Lung (tissue), 12 donors: ENCODE data around the gene TTC1. TPM values are rescaled to one million over a fixed set of nuclear protein-coding genes. Genes with fewer than 3 reads are reported as not detected.

Experiments
- ATAC-seq: fragments of 200-7000 bp; cut with Tn5 transposase; one replicate; pipeline ENCODE4 v1.9.1; 2020; ENCODE audit warnings: moderate number of reproducible peaks; ENCODE audit not compliant: insufficient read depth, low FRiP score
- DNase-seq, 3 donors: peaks; one replicate each; pipeline ENCODE4 v3.0.0-alpha.2; 2013 to 2017
- H3K27ac ChIP-seq, 2 donors: one replicate each; pipeline ENCODE4 v1.5.1; 2013; ENCODE audit warnings: mild to moderate bottlenecking in 2 of 2, moderate library complexity in 2 of 2, control low read depth in 1 of 2, inconsistent platforms in 1 of 2, low read depth in 1 of 2, low read length in 1 of 2
- H3K27me3 ChIP-seq, 3 donors: one replicate each; pipeline ENCODE4 v1.5.1; 2013; ENCODE audit warnings: low read length in 2 of 3; ENCODE audit not compliant: control insufficient read depth in 3 of 3, insufficient read depth in 3 of 3
- H3K36me3 ChIP-seq, 4 donors: one replicate each; pipeline ENCODE4 v1.5.1; 2013; ENCODE audit warnings: low read length in 4 of 4, mild to moderate bottlenecking in 1 of 4, moderate library complexity in 1 of 4; ENCODE audit not compliant: control insufficient read depth in 4 of 4, insufficient read depth in 4 of 4
- H3K4me1 ChIP-seq, 5 donors: one replicate each; pipeline ENCODE4 v1.5.1; 2013; ENCODE audit warnings: low read length in 5 of 5, mild to moderate bottlenecking in 2 of 5, moderate library complexity in 1 of 5; ENCODE audit not compliant: control insufficient read depth in 5 of 5, insufficient read depth in 5 of 5
- H3K4me3 ChIP-seq: one replicate; pipeline ENCODE4 v1.5.1; 2013; ENCODE audit warnings: mild to moderate bottlenecking, control low read depth, moderate library complexity
- H3K9ac ChIP-seq, 2 donors: one replicate each; pipeline ENCODE4 v1.5.1; 2013; ENCODE audit warnings: low read length in 2 of 2, control low read depth in 1 of 2; ENCODE audit not compliant: insufficient read depth in 1 of 2
- H3K9me3 ChIP-seq, 4 donors: one replicate each; pipeline ENCODE4 v1.5.1; 2013; ENCODE audit warnings: low read length in 3 of 4, mild to moderate bottlenecking in 1 of 4, moderate library complexity in 1 of 4; ENCODE audit not compliant: control insufficient read depth in 4 of 4, insufficient read depth in 3 of 4
- CTCF ChIP-seq: IDR thresholded peaks from 2 replicates; pipeline ENCODE4 v1.5.1; 2012; ENCODE audit warnings: mild to moderate bottlenecking; ENCODE audit errors: control extremely low read depth, extremely low read depth
- WGBS, 2 donors: extraction: QIAGEN DNeasy Blood & Tissue Kit; methylation state at CpG; one replicate each; pipeline ENCODE4 v1.1.7; 2013; 5-methylcytosine and 5-hydroxymethylcytosine counted together
- polyA plus RNA-seq, 2 donors: library from polyadenylated mRNA; stranded (reverse); fragments of 200-250 nt; gene quantifications; one replicate each; pipeline ENCODE4 v1.2.1, GENCODE V29; 2013
- total RNA-seq, 2 donors: library from RNA; depleted of rRNA in 1 of 2; stranded (reverse); fragments of >200 nt in 1 of 2; gene quantifications; one replicate each; pipeline ENCODE4 v1.2.1, GENCODE V29; 2014 to 2021
- donor health status: control.
- donor health status: control.
- donor health status: Bipolar disorder and iron deficiency.
- donor health status: healthy.
- donor health status: DM: yes; HTN: yes; CAD: no.

The TTC1 gene
- total and polyA plus RNA-seq, 4 donors: 37.3 to 47.5 (median 43.1) TPM

DNA sequence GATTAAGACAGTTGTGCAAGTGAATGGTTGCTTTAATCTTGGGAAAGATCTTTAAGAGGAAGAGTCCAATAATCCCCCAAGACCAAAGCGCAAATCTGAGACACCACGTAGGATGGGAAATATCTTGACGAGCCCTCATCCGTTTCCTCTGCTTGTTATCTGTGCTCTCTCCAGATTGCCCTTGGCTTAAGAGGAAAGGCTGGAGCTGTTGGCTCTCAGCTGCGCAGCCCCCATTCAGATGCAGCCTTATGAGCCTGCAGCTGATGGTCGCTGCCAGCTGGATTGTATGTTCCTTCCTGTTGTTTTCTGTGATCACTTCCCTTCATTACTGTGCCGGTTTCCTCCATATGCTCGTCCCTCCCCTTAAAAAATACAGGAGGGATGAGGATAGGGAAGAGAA lies 62.6 kb downstream of the TTC1 start:
- no peaks in the 10 kb centered on the region for H3K27me3 ChIP-seq
- WGBS, 2 donors: 14 to 25% methylated on average over 8 of the region's 8 CpGs
- H3K9me3 ChIP-seq: no peaks in the 10 kb centered on the region
- H3K9ac ChIP-seq: no peak overlapping the region
- ATAC-seq: peak; percentile 19
- TF ChIP-seq CTCF: no peak
- DNase-seq: peak; percentile 74 to 94 (median 86)
- H3K36me3 ChIP-seq: peaks cover 0 to 9% (median 5%) of the 10 kb centered on the region in 4 donors
- H3K27ac ChIP-seq: no peak overlapping the region
- H3K4me3 ChIP-seq: no peak overlapping the region
- peaks cover 0 to 12% (median 8%) of the 10 kb centered on the region in 5 donors for H3K4me1 ChIP-seq

DNA sequence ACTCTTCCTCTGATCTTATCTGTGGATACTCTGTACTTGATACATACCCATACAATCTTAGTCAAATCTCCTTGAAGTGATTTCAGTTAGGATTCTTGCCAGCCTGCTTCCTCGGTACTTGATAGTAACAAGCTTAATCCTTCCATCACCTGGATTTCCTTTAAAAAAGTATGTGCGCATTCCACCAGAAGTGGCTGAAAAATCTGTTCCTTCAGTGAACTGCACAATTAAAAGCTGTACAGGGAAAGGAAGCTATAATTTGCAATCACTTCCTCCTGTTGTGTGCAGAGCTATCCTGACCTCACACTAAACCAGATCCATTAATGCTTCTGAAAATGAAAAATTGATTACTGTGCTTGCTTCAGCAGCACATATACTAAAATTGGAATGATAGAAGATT lies 63.0 kb downstream of the TTC1 start:
- Histone ChIP-seq H3K4me3 (no peak overlapping the region), H3K36me3 (peaks cover 0 to 9% (median 5%) of the 10 kb centered on the region in 4 donors), H3K27me3 (no peaks in the 10 kb centered on the region), H3K27ac (no peak overlapping the region), H3K9me3 (no peaks in the 10 kb centered on the region), H3K9ac (no peak overlapping the region), H3K4me1 (peaks cover 0 to 12% (median 8%) of the 10 kb centered on the region in 5 donors)
- DNase-seq: no peak
- TF ChIP-seq CTCF: no peak
- 24 to 39% methylated on average over 2 of the region's 2 CpGs for WGBS, 2 donors
- ATAC-seq: no peak

- DNase-seq: no peak
- Histone ChIP-seq H3K9ac (no peak overlapping the region), H3K4me1 (peaks cover 0 to 12% (median 8%) of the 10 kb centered on the region in 5 donors), H3K27me3 (no peaks in the 10 kb centered on the region), H3K36me3 (peaks cover 1 to 17% (median 12%) of the 10 kb centered on the region in 4 donors), H3K4me3 (no peak overlapping the region), H3K9me3 (no peaks in the 10 kb centered on the region), H3K27ac (no peak overlapping the region)
- ATAC-seq: no peak
- TF ChIP-seq CTCF: no peak
These were observed 66.1 kb downstream of the TTC1 start for GRCh38 chr5:160075073-160075472.

DNA sequence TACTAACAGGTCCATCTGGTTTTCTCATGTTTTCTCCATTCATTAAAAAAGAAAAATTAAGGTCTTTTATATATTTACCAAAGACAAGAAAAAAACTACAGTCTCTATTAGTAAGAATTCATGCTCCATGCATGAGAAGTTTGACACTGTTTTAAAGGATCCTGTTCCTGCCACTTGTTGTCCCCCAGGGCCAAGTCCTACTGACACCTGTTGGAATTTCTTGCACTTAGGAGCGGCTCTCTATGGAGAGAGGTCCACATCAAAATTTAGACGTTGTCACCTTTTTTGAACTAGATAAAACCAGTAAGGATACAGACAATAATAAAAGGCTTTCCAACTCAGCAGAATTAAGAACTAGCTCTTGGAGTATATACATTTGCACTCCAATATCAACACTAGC lies 68.1 kb downstream of the TTC1 start:
- 87 to 93% methylated on average over 2 of the region's 2 CpGs for WGBS, 2 donors
- DNase-seq: no peak
- Histone ChIP-seq H3K36me3 (peaks cover 1 to 17% (median 12%) of the 10 kb centered on the region in 4 donors), H3K27ac (no peak overlapping the region), H3K27me3 (no peaks in the 10 kb centered on the region), H3K9me3 (no peaks in the 10 kb centered on the region), H3K9ac (no peak overlapping the region), H3K4me1 (peaks cover 0 to 6% (median 2%) of the 10 kb centered on the region in 5 donors), H3K4me3 (no peak overlapping the region)
- ATAC-seq: no peak
- TF ChIP-seq CTCF: no peak
